ENCODE results near the gene ORC6. TPM values are rescaled to one million over a fixed set of nuclear protein-coding genes. Genes with fewer than 3 reads are reported as not detected.
A peak's percentile ranks its signal among the peaks of the same experiment; 100 is the strongest.
"Not testable (repeated sequence)": the region's sequence is repeated elsewhere in the genome, so short reads cannot be mapped to it uniquely, and the experiment has no call there.

Gene ORC6
- 9.4 and 11.4 TPM in 2 replicates for total RNA-seq (2012; rRNA removed)

- Histone ChIP-seq H3K27me3 (ENCODE audit: control insufficient read depth, insufficient read depth, low read length) (no peaks in the 10 kb centered on the region), H3K4me3 (ENCODE audit: low read length) (peak within 1 kb of the TSS; percentile 76), H3K36me3 (ENCODE audit: insufficient read depth, low read length) (peaks cover 4% of the 10 kb centered on the region), H3K9me3 (replicated peaks; ENCODE audit: low read length) (no peaks in the 10 kb centered on the region), H3K9ac (ENCODE audit: low read depth, low read length) (peak within 1 kb of the TSS; percentile 83), H3K4me2 (ENCODE audit: low read length) (peak within 1 kb of the TSS; percentile 98), H3K4me1 (ENCODE audit: control insufficient read depth, insufficient read depth, low read length) (peaks cover 29% of the 10 kb centered on the region)
Measured at GRCh38 chr16:46689365-46690280, at the start of gene ORC6. ORC6 (plus strand) TSS chr16:46689659; CDS start chr16:46689706, 47 bp downstream.

- Histone ChIP-seq H3K4me3 (ENCODE audit: low read length) (no peak overlapping the region), H3K27me3 (ENCODE audit: control insufficient read depth, insufficient read depth, low read length) (no peaks in the 10 kb centered on the region), H3K9ac (ENCODE audit: low read depth, low read length) (no peak overlapping the region), H3K4me2 (ENCODE audit: low read length) (peak overlapping the region; percentile 83), H3K9me3 (replicated peaks; ENCODE audit: low read length) (no peaks in the 10 kb centered on the region), H3K36me3 (ENCODE audit: insufficient read depth, low read length) (no peaks in the 10 kb centered on the region), H3K4me1 (ENCODE audit: control insufficient read depth, insufficient read depth, low read length) (peaks cover 15% of the 10 kb centered on the region)
Measured at GRCh38 chr16:46648656-46649055, 40.8 kb upstream of the ORC6 start.

GRCh38 chr16:46649588-46650253 is 39.7 kb upstream of the ORC6 start:
- H3K36me3 ChIP-seq (ENCODE audit: insufficient read depth, low read length) = no peaks in the 10 kb centered on the region
- H3K9ac ChIP-seq (ENCODE audit: low read depth, low read length) = peak overlapping the region; percentile 76
- H3K9me3 ChIP-seq (replicated peaks; ENCODE audit: low read length) = no peaks in the 10 kb centered on the region
- H3K4me1 ChIP-seq (ENCODE audit: control insufficient read depth, insufficient read depth, low read length) = peaks cover 15% of the 10 kb centered on the region
- H3K27me3 ChIP-seq (ENCODE audit: control insufficient read depth, insufficient read depth, low read length) = no peaks in the 10 kb centered on the region
- H3K4me2 ChIP-seq (ENCODE audit: low read length) = peak overlapping the region; percentile 83
- peak overlapping the region; percentile 66 for H3K4me3 ChIP-seq (ENCODE audit: low read length)

- Histone ChIP-seq H3K9me3 (replicated peaks; ENCODE audit: low read length) (no peaks in the 10 kb centered on the region), H3K36me3 (ENCODE audit: insufficient read depth, low read length) (no peaks in the 10 kb centered on the region), H3K4me3 (ENCODE audit: low read length) (peak overlapping the region; percentile 66), H3K27me3 (ENCODE audit: control insufficient read depth, insufficient read depth, low read length) (no peaks in the 10 kb centered on the region), H3K4me2 (ENCODE audit: low read length) (peak overlapping the region; percentile 83), H3K9ac (ENCODE audit: low read depth, low read length) (peak overlapping the region; percentile 76), H3K4me1 (ENCODE audit: control insufficient read depth, insufficient read depth, low read length) (peaks cover 15% of the 10 kb centered on the region)
Measured at GRCh38 chr16:46650254-46650623, 39.2 kb upstream of the ORC6 start.

GRCh38 chr16:46651305-46651704 is 38.2 kb upstream of the ORC6 start:
- H3K9ac ChIP-seq (ENCODE audit: low read depth, low read length) = no peak overlapping the region
- no peaks in the 10 kb centered on the region for H3K36me3 ChIP-seq (ENCODE audit: insufficient read depth, low read length)
- H3K4me3 ChIP-seq (ENCODE audit: low read length) = no peak overlapping the region
- no peaks in the 10 kb centered on the region for H3K9me3 ChIP-seq (replicated peaks; ENCODE audit: low read length)
- H3K4me2 ChIP-seq (ENCODE audit: low read length) = no peak overlapping the region
- peaks cover 15% of the 10 kb centered on the region for H3K4me1 ChIP-seq (ENCODE audit: control insufficient read depth, insufficient read depth, low read length)
- H3K27me3 ChIP-seq (ENCODE audit: control insufficient read depth, insufficient read depth, low read length) = no peaks in the 10 kb centered on the region

- Histone ChIP-seq H3K4me2 (ENCODE audit: low read length) (no peak overlapping the region), H3K27me3 (ENCODE audit: control insufficient read depth, insufficient read depth, low read length) (no peaks in the 10 kb centered on the region), H3K36me3 (ENCODE audit: insufficient read depth, low read length) (peaks cover 54% of the 10 kb centered on the region), H3K4me1 (ENCODE audit: control insufficient read depth, insufficient read depth, low read length) (no peaks in the 10 kb centered on the region), H3K9me3 (replicated peaks; ENCODE audit: low read length) (no peaks in the 10 kb centered on the region), H3K9ac (ENCODE audit: low read depth, low read length) (no peak overlapping the region), H3K4me3 (ENCODE audit: low read length) (no peak overlapping the region)
Measured at GRCh38 chr16:46658925-46659324, 30.5 kb upstream of the ORC6 start.

GRCh38 chr16:46662123-46662522 is 27.3 kb upstream of the ORC6 start:
- Histone ChIP-seq H3K4me3 (ENCODE audit: low read length) (no peak overlapping the region), H3K9me3 (replicated peaks; ENCODE audit: low read length) (no peaks in the 10 kb centered on the region), H3K36me3 (ENCODE audit: insufficient read depth, low read length) (peaks cover 66% of the 10 kb centered on the region), H3K9ac (ENCODE audit: low read depth, low read length) (no peak overlapping the region), H3K4me1 (ENCODE audit: control insufficient read depth, insufficient read depth, low read length) (no peaks in the 10 kb centered on the region), H3K27me3 (ENCODE audit: control insufficient read depth, insufficient read depth, low read length) (no peaks in the 10 kb centered on the region), H3K4me2 (ENCODE audit: low read length) (no peak overlapping the region)

GRCh38 chr16:46673320-46674013 is 16.0 kb upstream of the ORC6 start:
- H3K9me3 ChIP-seq (replicated peaks; ENCODE audit: low read length) = no peaks in the 10 kb centered on the region
- no peak overlapping the region for H3K4me3 ChIP-seq (ENCODE audit: low read length)
- H3K4me1 ChIP-seq (ENCODE audit: control insufficient read depth, insufficient read depth, low read length) = no peaks in the 10 kb centered on the region
- no peak overlapping the region for H3K9ac ChIP-seq (ENCODE audit: low read depth, low read length)
- no peak overlapping the region for H3K4me2 ChIP-seq (ENCODE audit: low read length)
- peaks cover 50% of the 10 kb centered on the region for H3K36me3 ChIP-seq (ENCODE audit: insufficient read depth, low read length)
- H3K27me3 ChIP-seq (ENCODE audit: control insufficient read depth, insufficient read depth, low read length) = no peaks in the 10 kb centered on the region

- not testable (repeated sequence) for H3K4me2 ChIP-seq (ENCODE audit: low read length); H3K4me1 ChIP-seq (ENCODE audit: control insufficient read depth, insufficient read depth, low read length); H3K27me3 ChIP-seq (ENCODE audit: control insufficient read depth, insufficient read depth, low read length); H3K9ac ChIP-seq (ENCODE audit: low read depth, low read length); H3K4me3 ChIP-seq (ENCODE audit: low read length); H3K9me3 ChIP-seq (replicated peaks; ENCODE audit: low read length)
- peaks cover 44% of the 10 kb centered on the region for H3K36me3 ChIP-seq (ENCODE audit: insufficient read depth, low read length)
Measured at GRCh38 chr16:46677943-46678342, 11.5 kb upstream of the ORC6 start.

GRCh38 chr16:46681867-46682266 is 7.6 kb upstream of the ORC6 start:
- H3K36me3 ChIP-seq (ENCODE audit: insufficient read depth, low read length) = peaks cover 29% of the 10 kb centered on the region
- H3K4me3 ChIP-seq (ENCODE audit: low read length); H3K4me1 ChIP-seq (ENCODE audit: control insufficient read depth, insufficient read depth, low read length); H3K4me2 ChIP-seq (ENCODE audit: low read length); H3K9me3 ChIP-seq (replicated peaks; ENCODE audit: low read length); H3K27me3 ChIP-seq (ENCODE audit: control insufficient read depth, insufficient read depth, low read length); H3K9ac ChIP-seq (ENCODE audit: low read depth, low read length): not testable (repeated sequence)

- H3K9ac ChIP-seq (ENCODE audit: low read depth, low read length) = no peak overlapping the region
- peak overlapping the region; percentile 80 for H3K4me2 ChIP-seq (ENCODE audit: low read length)
- H3K27me3 ChIP-seq (ENCODE audit: control insufficient read depth, insufficient read depth, low read length) = no peaks in the 10 kb centered on the region
- peaks cover 29% of the 10 kb centered on the region for H3K4me1 ChIP-seq (ENCODE audit: control insufficient read depth, insufficient read depth, low read length)
- H3K4me3 ChIP-seq (ENCODE audit: low read length) = peak overlapping the region; percentile 76
- no peaks in the 10 kb centered on the region for H3K36me3 ChIP-seq (ENCODE audit: insufficient read depth, low read length)
- H3K9me3 ChIP-seq (replicated peaks; ENCODE audit: low read length) = no peaks in the 10 kb centered on the region
Measured at GRCh38 chr16:46686815-46687473, 2.5 kb upstream of the ORC6 start.

All from skeletal muscle satellite cell (primary cell).